Fibroblast of lung (primary cell): ENCODE results near the gene CDX2. TPM values are rescaled to one million over a fixed set of nuclear protein-coding genes. Genes with fewer than 3 reads are reported as not detected.

Source experiments
- DNase-seq, 2 donors: peaks; one replicate each; pipeline versions ENCODE4 v3.0.0 to v3.0.0-alpha.2; 2010; ENCODE audit warnings: low read depth in 2 of 2
- H2AFZ ChIP-seq: 2 replicates; pipeline ENCODE4 v1.5.1; 2012; ENCODE audit warnings: low read length, control low read depth, inconsistent platforms
- H3K27ac ChIP-seq: 2 replicates; pipeline ENCODE4 v1.5.1; 2011; ENCODE audit warnings: low read length, control low read depth; ENCODE audit not compliant: insufficient read depth
- H3K27me3 ChIP-seq: 2 replicates; pipeline ENCODE4 v1.5.1; 2011; ENCODE audit warnings: mild to moderate bottlenecking, low read length; ENCODE audit not compliant: control insufficient read depth, insufficient read depth
- H3K36me3 ChIP-seq: 2 replicates; pipeline ENCODE4 v1.5.1; 2011; ENCODE audit warnings: low read length; ENCODE audit not compliant: control insufficient read depth, insufficient read depth
- H3K4me1 ChIP-seq: 2 replicates; pipeline ENCODE4 v1.5.1; 2011; ENCODE audit warnings: low read length; ENCODE audit not compliant: control insufficient read depth, insufficient read depth; ENCODE audit errors: extremely low read depth
- H3K4me2 ChIP-seq: 2 replicates; pipeline ENCODE4 v1.5.1; 2011; ENCODE audit warnings: low read length, control low read depth; ENCODE audit not compliant: insufficient read depth; ENCODE audit errors: extremely low read depth
- H3K4me3 ChIP-seq, 4 experiments: fragments of 200-600 bp in 1 of 4; sonication (generic) in 1 of 4; replicated peaks in 1 of 4; 2 replicates each; pipeline ENCODE4 v1.5.1; 2011 to 2016; ENCODE audit warnings: low read length in 4 of 4, low read depth in 3 of 4, mild to moderate bottlenecking in 3 of 4, control low read depth in 2 of 4, inconsistent platforms in 1 of 4, mixed read lengths in 1 of 4; ENCODE audit not compliant: insufficient read depth in 1 of 4; ENCODE audit errors: control extremely low read depth in 1 of 4
- H3K79me2 ChIP-seq: 2 replicates; pipeline ENCODE4 v1.5.1; 2012; ENCODE audit warnings: mild to moderate bottlenecking, low read length, inconsistent platforms; ENCODE audit not compliant: control insufficient read depth, insufficient read depth
- H3K9ac ChIP-seq: 2 replicates; pipeline ENCODE4 v1.5.1; 2011; ENCODE audit warnings: mild to moderate bottlenecking, low read length, control low read depth; ENCODE audit not compliant: insufficient read depth
- H3K9me3 ChIP-seq: 2 replicates; pipeline ENCODE4 v1.5.1; 2012; ENCODE audit warnings: low read depth, low read length; ENCODE audit not compliant: control insufficient read depth, insufficient read depth
- H4K20me1 ChIP-seq: 2 replicates; pipeline ENCODE4 v1.5.1; 2011; ENCODE audit warnings: low read length; ENCODE audit not compliant: control insufficient read depth, insufficient read depth; ENCODE audit errors: extremely low read depth
- CTCF ChIP-seq, 2 donors: IDR thresholded peaks in 1 of 2; conservative IDR thresholded peaks in 1 of 2; 1 replicate in 1 of 2; 2 replicates in 1 of 2; pipeline ENCODE4 v1.5.1; 2011 to 2012; ENCODE audit warnings: low read length in 2 of 2, control low read depth in 1 of 2, inconsistent platforms in 1 of 2, low read depth in 1 of 2, mild to moderate bottlenecking in 1 of 2
- EZH2 ChIP-seq: IDR thresholded peaks from 2 replicates; pipeline ENCODE4 v1.5.1; 2012; ENCODE audit warnings: low read length, control low read depth, mild to moderate bottlenecking; ENCODE audit errors: missing control alignments
- polyA plus RNA-seq, 2 donors: library from polyadenylated mRNA; depleted of rRNA in 1 of 2; stranded (reverse) in 1 of 2; unstranded in 1 of 2; fragments of >200 nt; gene quantifications; 2 replicates each; pipeline ENCODE4 v1.2.1, GENCODE V29; 2011 to 2012; ENCODE audit warnings: missing spikeins in 1 of 2
- total RNA-seq: library from RNA; depleted of rRNA; stranded (reverse); fragments of >200 nt; gene quantifications from 2 replicates; pipeline ENCODE4 v1.2.1, GENCODE V29; 2014

Gene CDX2
- total and polyA plus RNA-seq, 2 donors (not counting 1 experiment from before 2014, with no cell fraction given) = not detected

- H3K27me3 ChIP-seq = peaks cover 65% of the 10 kb centered on the region
- no peaks in the 10 kb centered on the region for H4K20me1 ChIP-seq
- H3K27ac ChIP-seq = no peak overlapping the region
- H3K36me3 ChIP-seq = no peaks in the 10 kb centered on the region
- no peak for DNase-seq
- no peak overlapping the region for H3K9ac ChIP-seq
- TF ChIP-seq CTCF (conservative IDR thresholded peaks at IDR 0.05 in 1 of 2, IDR thresholded peaks at IDR 0.05 in 1 of 2; ENCODE audit: low read depth in 1 of 2, low read length in 2 of 2) (no peak), EZH2 (peak; percentile 45)
- H2AFZ ChIP-seq = no peak overlapping the region
- H3K4me1 ChIP-seq = no peaks in the 10 kb centered on the region
- no peaks in the 10 kb centered on the region for H3K79me2 ChIP-seq
- H3K4me3 ChIP-seq = no peak overlapping the region
- H3K4me2 ChIP-seq = no peak overlapping the region
- no peaks in the 10 kb centered on the region for H3K9me3 ChIP-seq
Measured at GRCh38 chr13:27976362-27977091, 7.4 kb upstream of the CDX2 start.

GRCh38 chr13:27975564-27976361 is 6.6 kb upstream of the CDX2 start:
- peaks cover 64% of the 10 kb centered on the region for H3K27me3 ChIP-seq
- DNase-seq = no peak

More at GRCh38 chr13:27975564-27976361, 6.6 kb upstream of the CDX2 start:
- no peak overlapping the region for H3K4me3 ChIP-seq
- no peaks in the 10 kb centered on the region for H4K20me1 ChIP-seq
- TF ChIP-seq EZH2 (peak; percentile 68), CTCF (conservative IDR thresholded peaks at IDR 0.05 in 1 of 2, IDR thresholded peaks at IDR 0.05 in 1 of 2; ENCODE audit: low read depth in 1 of 2, low read length in 2 of 2) (no peak)
- no peaks in the 10 kb centered on the region for H3K79me2 ChIP-seq
- no peaks in the 10 kb centered on the region for H3K36me3 ChIP-seq
- H3K4me2 ChIP-seq = no peak overlapping the region
- H3K9me3 ChIP-seq = no peaks in the 10 kb centered on the region
- H3K27ac ChIP-seq = no peak overlapping the region
- no peak overlapping the region for H3K9ac ChIP-seq
- no peak overlapping the region for H2AFZ ChIP-seq
- H3K4me1 ChIP-seq = no peaks in the 10 kb centered on the region
